ENCODE measurements around the gene CREB3L2.

DNA sequence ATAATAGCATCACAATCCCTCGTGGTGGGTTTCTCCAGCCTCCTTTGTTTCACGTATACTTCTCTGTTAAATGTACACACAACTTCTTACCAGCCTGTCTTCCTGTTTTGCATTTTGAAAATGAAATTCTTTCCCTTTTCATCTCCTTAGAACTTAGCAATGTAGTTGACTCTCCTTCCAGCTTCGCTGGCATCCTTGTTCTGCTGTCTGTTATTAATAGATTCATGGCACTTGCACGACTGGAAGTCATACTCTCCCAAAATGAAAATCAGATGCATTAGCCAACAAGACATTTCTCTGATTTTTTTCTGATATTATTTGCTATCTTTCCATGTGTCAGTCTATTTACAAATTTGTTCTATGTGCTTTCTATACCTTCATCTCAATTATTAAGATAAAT, 3.0 kb upstream of the CREB3L2 start:
- TF ChIP-seq EZH2 (IDR thresholded peaks at IDR 0.05; ENCODE audit: low read length, unreplicated experiment) (no peak), EZH2phosphoT487 (IDR thresholded peaks at IDR 0.05; ENCODE audit: borderline replicate concordance, low read length) (no peak)
- TF ChIP-seq, protein P1, sequence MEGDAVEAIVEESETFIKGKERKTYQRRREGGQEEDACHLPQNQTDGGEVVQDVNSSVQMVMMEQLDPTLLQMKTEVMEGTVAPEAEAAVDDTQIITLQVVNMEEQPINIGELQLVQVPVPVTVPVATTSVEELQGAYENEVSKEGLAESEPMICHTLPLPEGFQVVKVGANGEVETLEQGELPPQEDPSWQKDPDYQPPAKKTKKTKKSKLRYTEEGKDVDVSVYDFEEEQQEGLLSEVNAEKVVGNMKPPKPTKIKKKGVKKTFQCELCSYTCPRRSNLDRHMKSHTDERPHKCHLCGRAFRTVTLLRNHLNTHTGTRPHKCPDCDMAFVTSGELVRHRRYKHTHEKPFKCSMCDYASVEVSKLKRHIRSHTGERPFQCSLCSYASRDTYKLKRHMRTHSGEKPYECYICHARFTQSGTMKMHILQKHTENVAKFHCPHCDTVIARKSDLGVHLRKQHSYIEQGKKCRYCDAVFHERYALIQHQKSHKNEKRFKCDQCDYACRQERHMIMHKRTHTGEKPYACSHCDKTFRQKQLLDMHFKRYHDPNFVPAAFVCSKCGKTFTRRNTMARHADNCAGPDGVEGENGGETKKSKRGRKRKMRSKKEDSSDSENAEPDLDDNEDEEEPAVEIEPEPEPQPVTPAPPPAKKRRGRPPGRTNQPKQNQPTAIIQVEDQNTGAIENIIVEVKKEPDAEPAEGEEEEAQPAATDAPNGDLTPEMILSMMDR (conservative IDR thresholded peaks at IDR 0.05; ENCODE audit: low read depth, low read length), result no peak

Measured in PC-3 (cell line).